Calu3 (cell line): ENCODE results near the gene GPD1L. TPM values are rescaled to one million over a fixed set of nuclear protein-coding genes. Genes with fewer than 3 reads are reported as not detected.

Experiments
- BruUV-seq: library from RNA; stranded (reverse); fragments of 400-500 nt; replicated peaks from 2 replicates; lab custom pipeline; 2021; lab: Mats Ljungman, UMichigan
- CTCF ChIA-PET: fragments of 300-600 bp; sonication (Branson Sonifier 250); formaldehyde crosslinking; loops from one replicate; lab custom pipeline; 2022; ENCODE audit warnings: antibody characterized with exemption; lab: Charles Lee
- DNase-seq: peaks from one replicate; pipeline ENCODE4 v3.0.0; 2022
- H3K27ac Mint-ChIP-seq: one replicate; pipeline ENCODE4 v1.8.0; 2022; ENCODE audit warnings: mixed read lengths; ENCODE audit not compliant: unreplicated experiment
- H3K27me3 Mint-ChIP-seq: one replicate; pipeline ENCODE4 v1.8.0; 2022; ENCODE audit warnings: mixed read lengths; ENCODE audit not compliant: unreplicated experiment
- H3K36me3 Mint-ChIP-seq: one replicate; pipeline ENCODE4 v1.8.0; 2022; ENCODE audit warnings: mild to moderate bottlenecking, moderate library complexity, mixed read lengths; ENCODE audit not compliant: insufficient read depth, unreplicated experiment
- H3K4me1 Mint-ChIP-seq: one replicate; pipeline ENCODE4 v1.8.0; 2022; ENCODE audit warnings: mild to moderate bottlenecking, low read depth, mixed read lengths; ENCODE audit not compliant: unreplicated experiment
- H3K4me3 Mint-ChIP-seq: one replicate; pipeline ENCODE4 v1.8.0; 2022; ENCODE audit warnings: mild to moderate bottlenecking, low read depth, moderate library complexity, mixed read lengths; ENCODE audit not compliant: unreplicated experiment
- H3K9me3 Mint-ChIP-seq: one replicate; pipeline ENCODE4 v1.8.0; 2022; ENCODE audit warnings: low read depth, mixed read lengths; ENCODE audit not compliant: unreplicated experiment
- CTCF ChIP-seq: fragments of 200-600 bp; IDR thresholded peaks from one replicate; pipeline ENCODE4 v1.8.0; 2022; ENCODE audit warnings: antibody characterized with exemption; ENCODE audit not compliant: unreplicated experiment
- intact Hi-C: fragments of 100-400 bp; cut with micrococcal nuclease; formaldehyde crosslinking; loops from one replicate; pipeline ENCODE4 v1.10.0; 2022; ENCODE audit not compliant: unreplicated experiment
- total RNA-seq: library from RNA; stranded (reverse); gene quantifications from 2 replicates; pipeline ENCODE4 v1.2.3, GENCODE V29; 2022

GPD1L gene
- total RNA-seq, 1 experiment from 2014 or later, result 13.4 TPM

GRCh38 chr3:32180141-32180784 lies 73.8 kb downstream of the GPD1L start:
- intact Hi-C loops, result no loop called here
- no peak overlapping the region for H3K27ac Mint-ChIP-seq
- H3K4me3 Mint-ChIP-seq, result no peak overlapping the region
- DNase-seq, result no peak
- no peaks in the 10 kb centered on the region for H3K36me3 Mint-ChIP-seq
- no TSS peak for BruUV-seq
- CTCF ChIA-PET, result no interaction called here
- no peaks in the 10 kb centered on the region for H3K9me3 Mint-ChIP-seq
- TF ChIP-seq CTCF, result no peak
- peaks cover 18% of the 10 kb centered on the region for H3K4me1 Mint-ChIP-seq
- no peaks in the 10 kb centered on the region for H3K27me3 Mint-ChIP-seq

- CTCF ChIA-PET, result no interaction called here
- no peak overlapping the region for H3K27ac Mint-ChIP-seq
- H3K4me1 Mint-ChIP-seq, result peaks cover 18% of the 10 kb centered on the region
- no peak for TF ChIP-seq CTCF
- H3K9me3 Mint-ChIP-seq, result no peaks in the 10 kb centered on the region
- intact Hi-C loops, result no loop called here
- DNase-seq, result no peak
- no peaks in the 10 kb centered on the region for H3K27me3 Mint-ChIP-seq
- BruUV-seq, result no TSS peak
- no peaks in the 10 kb centered on the region for H3K36me3 Mint-ChIP-seq
- H3K4me3 Mint-ChIP-seq, result no peak overlapping the region
Measured at GRCh38 chr3:32181365-32181764, 74.9 kb downstream of the GPD1L start.

DNA sequence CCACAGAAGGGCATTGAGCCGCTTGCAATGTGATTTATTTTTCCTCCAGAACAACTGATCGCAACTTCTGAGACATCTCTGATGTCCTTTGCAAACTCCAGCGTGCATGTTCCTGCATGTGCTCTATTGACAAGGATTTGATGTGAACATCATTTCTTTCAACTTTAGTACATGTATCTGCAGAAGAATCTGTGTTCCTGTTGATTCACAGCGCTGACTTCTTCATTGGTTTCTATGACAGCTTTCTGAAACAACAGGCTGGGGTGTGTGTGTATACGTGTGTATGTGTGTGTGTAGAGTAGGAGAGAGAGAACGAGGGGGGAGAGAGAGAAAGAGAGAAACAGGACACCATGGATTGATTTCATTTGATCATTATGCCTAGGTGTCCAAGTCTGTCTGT lies 75.4 kb downstream of the GPD1L start:
- DNase-seq, result no peak
- no peak overlapping the region for H3K4me3 Mint-ChIP-seq
- no TSS peak for BruUV-seq
- no peaks in the 10 kb centered on the region for H3K36me3 Mint-ChIP-seq
- no peak overlapping the region for H3K27ac Mint-ChIP-seq
- H3K9me3 Mint-ChIP-seq, result no peaks in the 10 kb centered on the region
- intact Hi-C loops, result no loop called here
- no peak for TF ChIP-seq CTCF
- H3K4me1 Mint-ChIP-seq, result peaks cover 14% of the 10 kb centered on the region
- CTCF ChIA-PET, result no interaction called here
- no peaks in the 10 kb centered on the region for H3K27me3 Mint-ChIP-seq

DNA sequence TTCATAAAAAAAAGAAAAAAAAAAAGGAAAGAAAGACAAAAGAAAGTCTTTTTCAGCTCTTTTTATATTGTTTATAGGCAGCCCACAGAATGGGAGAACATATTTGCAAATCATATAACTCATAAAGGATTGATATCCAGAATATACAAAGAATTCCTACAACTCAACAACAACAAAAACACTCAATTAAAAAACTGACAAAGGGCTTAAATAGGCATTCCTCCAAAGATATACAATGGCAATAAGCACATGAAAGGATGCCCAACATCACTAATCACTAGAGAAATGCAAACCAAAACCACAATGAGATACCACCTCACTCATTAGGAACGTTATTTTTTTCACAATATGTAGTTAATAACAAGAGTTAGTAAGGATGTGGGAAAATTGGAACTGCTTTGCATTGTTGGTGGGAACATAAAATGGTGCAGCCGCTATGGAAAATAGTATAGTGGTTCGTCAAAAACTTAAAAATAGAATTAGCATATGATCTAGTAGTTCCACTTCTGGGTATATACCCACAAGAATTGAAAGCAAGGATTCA lies 77.8 kb downstream of the GPD1L start:
- no peaks in the 10 kb centered on the region for H3K36me3 Mint-ChIP-seq
- CTCF ChIA-PET, result no interaction called here
- DNase-seq, result no peak
- no peak overlapping the region for H3K4me3 Mint-ChIP-seq
- no peaks in the 10 kb centered on the region for H3K27me3 Mint-ChIP-seq
- H3K27ac Mint-ChIP-seq, result no peak overlapping the region
- TF ChIP-seq CTCF, result no peak
- BruUV-seq, result no TSS peak
- intact Hi-C loops, result no loop called here
- no peaks in the 10 kb centered on the region for H3K9me3 Mint-ChIP-seq
- H3K4me1 Mint-ChIP-seq, result no peaks in the 10 kb centered on the region
